A549 (cell line): ENCODE results near the gene ZNF423.

Source experiments
- CBX2 ChIP-seq: fragments of 200-600 bp; sonication (generic); IDR thresholded peaks from 2 replicates; pipeline ENCODE4 v1.6.1; 2016; ENCODE audit warnings: low read depth, mild to moderate bottlenecking, borderline replicate concordance
- CEBPB ChIP-seq, 2 experiments: fragments of >200 bp in 1 of 2; sonication (Bioruptor Twin) in 1 of 2; formaldehyde crosslinking in 1 of 2; IDR thresholded peaks; 2 replicates each; pipeline ENCODE4 v1.6.1; 2012 to 2016
- CHD2 ChIP-seq: fragments of 150-350 bp; IDR thresholded peaks from 2 replicates; pipeline ENCODE4 v1.6.1; 2014; ENCODE audit warnings: low read length; ENCODE audit not compliant: partially characterized antibody
- HMGXB4 ChIP-seq: fragments of 250-450 bp; sonication (Bioruptor Pico); IDR thresholded peaks from 2 replicates; pipeline ENCODE4 v1.5.0; 2021; ENCODE audit warnings: mild to moderate bottlenecking, moderate library complexity, borderline replicate concordance
- JUNB ChIP-seq: fragments of >200 bp; sonication (Bioruptor Twin); formaldehyde crosslinking; IDR thresholded peaks from 2 replicates; pipeline ENCODE4 v1.6.1; 2016
- KDM5A ChIP-seq: fragments of 200-600 bp; sonication (generic); IDR thresholded peaks from 2 replicates; pipeline ENCODE4 v1.6.1; 2016; ENCODE audit warnings: antibody characterized with exemption, mild to moderate bottlenecking
- POLR2A ChIP-seq: IDR thresholded peaks from 2 replicates; pipeline ENCODE4 v1.6.1; 2012; ENCODE audit warnings: mild to moderate bottlenecking, low read length
- RAD21 ChIP-seq, 2 experiments: fragments of >200 bp in 1 of 2; sonication (Bioruptor Twin) in 1 of 2; formaldehyde crosslinking in 1 of 2; IDR thresholded peaks in 1 of 2; conservative IDR thresholded peaks in 1 of 2; 2 replicates in 1 of 2; 3 replicates in 1 of 2; pipeline ENCODE4 v1.6.1; 2012 to 2018; ENCODE audit warnings: inconsistent platforms in 1 of 2
- RCOR1 ChIP-seq: fragments of 150-350 bp; IDR thresholded peaks from 2 replicates; pipeline ENCODE4 v1.6.1; 2014; ENCODE audit warnings: antibody characterized with exemption, low read length, low read depth
- SREBF2 ChIP-seq: fragments of 450-650 bp; IDR thresholded peaks from 2 replicates; pipeline ENCODE4 v1.6.1; 2014; ENCODE audit warnings: mild to moderate bottlenecking, moderate library complexity
- TFCP2L1 ChIP-seq: fragments of 250-450 bp; sonication (Bioruptor Pico); IDR thresholded peaks from 2 replicates; pipeline ENCODE4 v1.5.0; 2021; ENCODE audit warnings: mild to moderate bottlenecking
- TF ChIP-seq, protein P1 (sequence below): fragments of >200 bp; sonication (Bioruptor Twin); formaldehyde crosslinking; IDR thresholded peaks from 3 replicates; pipeline ENCODE4 v1.6.1; 2016
- TF ChIP-seq, protein P2 (sequence below): fragments of >200 bp; sonication (Bioruptor Twin); formaldehyde crosslinking; IDR thresholded peaks from 3 replicates; pipeline ENCODE4 v1.5.1; 2016

GRCh38 chr16:49727611-49728010, 128.3 kb downstream of the ZNF423 start:
- no peak for TF ChIP-seq RAD21 (conservative IDR thresholded peaks at IDR 0.05 in 1 of 2, IDR thresholded peaks at IDR 0.05 in 1 of 2)
- TF ChIP-seq, protein P1, sequence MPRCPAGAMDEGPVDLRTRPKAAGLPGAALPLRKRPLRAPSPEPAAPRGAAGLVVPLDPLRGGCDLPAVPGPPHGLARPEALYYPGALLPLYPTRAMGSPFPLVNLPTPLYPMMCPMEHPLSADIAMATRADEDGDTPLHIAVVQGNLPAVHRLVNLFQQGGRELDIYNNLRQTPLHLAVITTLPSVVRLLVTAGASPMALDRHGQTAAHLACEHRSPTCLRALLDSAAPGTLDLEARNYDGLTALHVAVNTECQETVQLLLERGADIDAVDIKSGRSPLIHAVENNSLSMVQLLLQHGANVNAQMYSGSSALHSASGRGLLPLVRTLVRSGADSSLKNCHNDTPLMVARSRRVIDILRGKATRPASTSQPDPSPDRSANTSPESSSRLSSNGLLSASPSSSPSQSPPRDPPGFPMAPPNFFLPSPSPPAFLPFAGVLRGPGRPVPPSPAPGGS: no peak
- TF ChIP-seq, protein P2, sequence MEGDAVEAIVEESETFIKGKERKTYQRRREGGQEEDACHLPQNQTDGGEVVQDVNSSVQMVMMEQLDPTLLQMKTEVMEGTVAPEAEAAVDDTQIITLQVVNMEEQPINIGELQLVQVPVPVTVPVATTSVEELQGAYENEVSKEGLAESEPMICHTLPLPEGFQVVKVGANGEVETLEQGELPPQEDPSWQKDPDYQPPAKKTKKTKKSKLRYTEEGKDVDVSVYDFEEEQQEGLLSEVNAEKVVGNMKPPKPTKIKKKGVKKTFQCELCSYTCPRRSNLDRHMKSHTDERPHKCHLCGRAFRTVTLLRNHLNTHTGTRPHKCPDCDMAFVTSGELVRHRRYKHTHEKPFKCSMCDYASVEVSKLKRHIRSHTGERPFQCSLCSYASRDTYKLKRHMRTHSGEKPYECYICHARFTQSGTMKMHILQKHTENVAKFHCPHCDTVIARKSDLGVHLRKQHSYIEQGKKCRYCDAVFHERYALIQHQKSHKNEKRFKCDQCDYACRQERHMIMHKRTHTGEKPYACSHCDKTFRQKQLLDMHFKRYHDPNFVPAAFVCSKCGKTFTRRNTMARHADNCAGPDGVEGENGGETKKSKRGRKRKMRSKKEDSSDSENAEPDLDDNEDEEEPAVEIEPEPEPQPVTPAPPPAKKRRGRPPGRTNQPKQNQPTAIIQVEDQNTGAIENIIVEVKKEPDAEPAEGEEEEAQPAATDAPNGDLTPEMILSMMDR: no peak
- no peak for TF ChIP-seq SREBF2
- no peak for TF ChIP-seq HMGXB4
- TF ChIP-seq POLR2A: no peak
- TF ChIP-seq RCOR1: no peak
- no peak for TF ChIP-seq KDM5A
- no peak for TF ChIP-seq TFCP2L1 (CRISPR knock-in tag)
- TF ChIP-seq CBX2: no peak
- TF ChIP-seq CEBPB (IDR thresholded peaks at IDR 0.05): no peak
- no peak for TF ChIP-seq JUNB
- TF ChIP-seq CHD2: no peak
